ENCODE results near the gene GNPAT.

GNPAT gene

GRCh38 chr1:231240883-231241735 lies at the start of gene GNPAT:
Gene GNPAT, plus strand, starts transcription at chr1:231241212. Its CDS starts 167 bp downstream, at chr1:231241379.
- peak; percentile 93 for DNase-seq (ENCODE audit: extremely low read depth, insufficient read length)
- TF ChIP-seq CTCF (IDR thresholded peaks at IDR 0.05; ENCODE audit: insufficient read depth, low read length, poor library complexity, severe bottlenecking) = no peak

GRCh38 chr1:231192620-231193163 lies 48.3 kb upstream of the GNPAT start:
- no peak for DNase-seq (ENCODE audit: extremely low read depth, insufficient read length)
- TF ChIP-seq CTCF (IDR thresholded peaks at IDR 0.05; ENCODE audit: insufficient read depth, low read length, poor library complexity, severe bottlenecking) = no peak
- no peak overlapping the region for H3K4me3 ChIP-seq (replicated peaks; ENCODE audit: low read depth, low read length)
- H3K36me3 ChIP-seq (ENCODE audit: control insufficient read depth, insufficient read depth, low read length) = no peaks in the 10 kb centered on the region
- peaks cover 4% of the 10 kb centered on the region for H3K27me3 ChIP-seq (replicated peaks; ENCODE audit: control insufficient read depth, insufficient read depth, low read length)

More at GRCh38 chr1:231240883-231241735, at the start of gene GNPAT:
- peak within 1 kb of the TSS; percentile 83 for H3K4me3 ChIP-seq (replicated peaks; ENCODE audit: low read depth, low read length)
- no peaks in the 10 kb centered on the region for H3K27me3 ChIP-seq (replicated peaks; ENCODE audit: control insufficient read depth, insufficient read depth, low read length)
- H3K36me3 ChIP-seq (ENCODE audit: control insufficient read depth, insufficient read depth, low read length) = peaks cover 5% of the 10 kb centered on the region; the same call in 1 of the 2 replicates

- Histone ChIP-seq H3K27me3 (replicated peaks; ENCODE audit: control insufficient read depth, insufficient read depth, low read length) (no peaks in the 10 kb centered on the region; the same call in 1 of the 2 replicates), H3K36me3 (ENCODE audit: control insufficient read depth, insufficient read depth, low read length) (no peaks in the 10 kb centered on the region), H3K4me3 (replicated peaks; ENCODE audit: low read depth, low read length) (no peak overlapping the region)
- no peak for TF ChIP-seq CTCF (IDR thresholded peaks at IDR 0.05; ENCODE audit: insufficient read depth, low read length, poor library complexity, severe bottlenecking)
- no peak for DNase-seq (ENCODE audit: extremely low read depth, insufficient read length)
Observed at GRCh38 chr1:231193710-231194340, 47.2 kb upstream of the GNPAT start.

- Histone ChIP-seq H3K36me3 (ENCODE audit: control insufficient read depth, insufficient read depth, low read length) (no peaks in the 10 kb centered on the region), H3K4me3 (replicated peaks; ENCODE audit: low read depth, low read length) (no peak overlapping the region), H3K27me3 (replicated peaks; ENCODE audit: control insufficient read depth, insufficient read depth, low read length) (no peaks in the 10 kb centered on the region; the same call in 1 of the 2 replicates)
- TF ChIP-seq CTCF (IDR thresholded peaks at IDR 0.05; ENCODE audit: insufficient read depth, low read length, poor library complexity, severe bottlenecking) = no peak
- DNase-seq (ENCODE audit: extremely low read depth, insufficient read length) = no peak
Observed at GRCh38 chr1:231194476-231194842, 46.6 kb upstream of the GNPAT start.

- no peaks in the 10 kb centered on the region for H3K36me3 ChIP-seq (ENCODE audit: control insufficient read depth, insufficient read depth, low read length)
- no peak overlapping the region for H3K4me3 ChIP-seq (replicated peaks; ENCODE audit: low read depth, low read length)
- no peak for TF ChIP-seq CTCF (IDR thresholded peaks at IDR 0.05; ENCODE audit: insufficient read depth, low read length, poor library complexity, severe bottlenecking)
- DNase-seq (ENCODE audit: extremely low read depth, insufficient read length) = no peak
- H3K27me3 ChIP-seq (replicated peaks; ENCODE audit: control insufficient read depth, insufficient read depth, low read length) = no peaks in the 10 kb centered on the region; the same call in 1 of the 2 replicates
Observed at GRCh38 chr1:231194843-231195516, 46.0 kb upstream of the GNPAT start.
